Panc1 (cell line): ENCODE measurements around the gene PDE1A. TPM values are rescaled to one million over a fixed set of nuclear protein-coding genes. Genes with fewer than 3 reads are reported as not detected.

ENCODE experiments used
- ATAC-seq: fragments of 200-7000 bp; cut with Tn5 transposase; 2 replicates; pipeline ENCODE4 v1.9.1; 2020; ENCODE audit warnings: mild to moderate bottlenecking, moderate library complexity
- BruUV-seq: library from RNA; stranded (reverse); fragments of 400-500 nt; replicated peaks from 2 replicates; lab custom pipeline; 2021; lab: Mats Ljungman, UMichigan
- CTCF ChIA-PET: fragments of 300-600 bp; sonication (Branson Sonifier 250); formaldehyde crosslinking; loops from one replicate; lab custom pipeline; 2022; ENCODE audit warnings: antibody characterized with exemption; lab: Charles Lee
- POLR2A ChIA-PET: fragments of 300-600 bp; sonication (Branson Sonifier 250); formaldehyde crosslinking; loops from one replicate; lab custom pipeline; 2022; ENCODE audit warnings: antibody characterized with exemption; lab: Charles Lee
- DNase-seq: peaks from one replicate; pipeline ENCODE4 v3.0.0-alpha.2; 2010; ENCODE audit warnings: low read depth, low spot score
- H3K27ac ChIP-seq: 2 replicates; pipeline ENCODE4 v1.5.1; 2011; ENCODE audit warnings: mild to moderate bottlenecking, low read length, inconsistent platforms
- H3K27me3 ChIP-seq: fragments of 200-500 bp; sonication (Bioruptor generic); 2 replicates; pipeline ENCODE4 v1.6.0; 2014; ENCODE audit warnings: low read length, inconsistent platforms; ENCODE audit not compliant: control insufficient read depth, insufficient read depth
- H3K36me3 ChIP-seq: fragments of 200-500 bp; sonication (Bioruptor generic); 2 replicates; pipeline ENCODE4 v1.5.1; 2014; ENCODE audit warnings: inconsistent platforms, mild to moderate bottlenecking, low read length, moderate library complexity; ENCODE audit not compliant: control insufficient read depth, insufficient read depth
- H3K4me1 ChIP-seq: 2 replicates; pipeline ENCODE4 v1.5.1; 2011; ENCODE audit warnings: inconsistent platforms, mild to moderate bottlenecking, low read length, moderate library complexity; ENCODE audit not compliant: control insufficient read depth, insufficient read depth
- H3K4me3 ChIP-seq, 2 experiments: 2 replicates each; pipeline ENCODE4 v1.5.1; 2011 to 2012; ENCODE audit warnings: low read depth in 2 of 2, low read length in 2 of 2, mild to moderate bottlenecking in 2 of 2, inconsistent platforms in 1 of 2, moderate library complexity in 1 of 2
- H3K9me3 ChIP-seq: fragments of 200-500 bp; sonication (Bioruptor generic); 2 replicates; pipeline ENCODE4 v1.5.1; 2014; ENCODE audit warnings: low read depth, mild to moderate bottlenecking, inconsistent platforms, low read length, moderate library complexity; ENCODE audit not compliant: control insufficient read depth, insufficient read depth
- POLR2AphosphoS5 ChIP-seq: IDR thresholded peaks from 2 replicates; pipeline ENCODE4 v1.6.1; 2012; ENCODE audit warnings: mild to moderate bottlenecking, low read depth, low read length, moderate library complexity
- REST ChIP-seq, 2 experiments: IDR thresholded peaks; 2 replicates each; pipeline ENCODE4 v1.6.1; 2011 to 2012; ENCODE audit warnings: low read depth in 2 of 2, control low read depth in 1 of 2, low read length in 1 of 2, mild to moderate bottlenecking in 1 of 2, moderate library complexity in 1 of 2; ENCODE audit not compliant: insufficient read depth in 1 of 2
- SIN3A ChIP-seq: IDR thresholded peaks from 2 replicates; pipeline ENCODE4 v1.6.1; 2012; ENCODE audit warnings: low read depth, mild to moderate bottlenecking, low read length, moderate library complexity, borderline replicate concordance; ENCODE audit not compliant: insufficient read depth
- TCF7L2 ChIP-seq: IDR thresholded peaks from 2 replicates; pipeline ENCODE4 v1.6.1; 2011; ENCODE audit warnings: mild to moderate bottlenecking, low read depth, low read length, inconsistent platforms
- in situ Hi-C: cut with HindIII; loops from 2 replicates; pipeline ENCODE4 v1.10.0; 2016; ENCODE audit warnings: low sequenced_read_pairs, low pct_unique_long_range_greater_than_20kb
- intact Hi-C: fragments of 100-400 bp; cut with micrococcal nuclease; formaldehyde crosslinking; loops from one replicate; pipeline ENCODE4 v1.10.0; 2022; ENCODE audit not compliant: unreplicated experiment
- total RNA-seq: library from RNA; stranded (reverse); gene quantifications from one replicate; pipeline ENCODE4 v1.2.1, GENCODE V29; 2021; ENCODE audit not compliant: unreplicated experiment
- TF ChIP-seq, protein P1 (sequence below): fragments of 450-650 bp; IDR thresholded peaks from 2 replicates; pipeline ENCODE4 v1.5.1; 2017; ENCODE audit warnings: mild to moderate bottlenecking

PDE1A gene
- total RNA-seq, 1 experiment from 2014 or later = 0.08 TPM

DNA sequence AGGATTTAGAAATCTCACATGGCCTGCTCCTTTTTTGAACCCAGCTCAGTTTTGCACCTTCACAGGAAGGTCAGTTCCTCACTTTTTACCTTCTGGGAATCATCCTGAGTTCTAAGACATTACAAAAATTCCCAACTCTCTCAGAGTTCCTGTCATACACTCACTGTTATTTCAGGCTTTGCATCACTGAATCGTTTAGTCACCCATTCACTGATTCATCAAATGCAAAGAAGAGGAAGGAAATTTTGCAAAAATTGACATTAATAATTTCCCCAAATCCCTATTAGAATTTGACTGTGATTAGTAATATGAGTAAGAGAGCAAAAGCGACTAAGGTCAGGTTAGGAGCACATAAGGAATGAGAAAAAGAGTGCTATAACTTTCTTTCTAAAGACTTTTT, 197.5 kb downstream of the PDE1A start:
- intact Hi-C loops (no loop called here), in situ Hi-C loops (no loop called here)
- DNase-seq = no peak
- Histone ChIP-seq H3K4me3 (no peak overlapping the region), H3K36me3 (no peaks in the 10 kb centered on the region), H3K27me3 (no peaks in the 10 kb centered on the region), H3K9me3 (no peaks in the 10 kb centered on the region), H3K27ac (no peak overlapping the region), H3K4me1 (no peaks in the 10 kb centered on the region)
- no peak for ATAC-seq
- TF ChIP-seq SIN3A = no peak
- POLR2A ChIA-PET = no interaction called here
- BruUV-seq = no TSS peak
- CTCF ChIA-PET = no interaction called here

DNA sequence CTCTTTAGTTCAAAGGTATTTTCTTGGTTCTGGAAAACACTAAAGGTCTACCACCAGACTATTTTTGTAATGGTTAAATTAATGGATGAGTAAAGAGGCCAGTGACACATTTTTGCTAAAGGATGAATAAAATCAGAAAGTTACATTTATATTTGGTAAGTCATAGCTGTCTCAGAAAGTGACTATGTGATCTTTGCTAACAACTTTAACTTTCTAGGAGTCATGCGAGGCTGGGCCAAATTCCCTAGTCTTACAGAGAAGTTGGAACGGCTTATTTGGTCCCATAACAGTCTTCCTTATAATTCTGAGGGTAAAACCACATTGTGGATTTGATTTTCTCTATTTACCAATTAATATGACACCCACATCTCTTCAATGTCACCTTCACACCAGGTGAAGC, 198.1 kb downstream of the PDE1A start:
- intact Hi-C loops (no loop called here), in situ Hi-C loops (no loop called here)
- Histone ChIP-seq H3K27ac (no peak overlapping the region), H3K9me3 (no peaks in the 10 kb centered on the region), H3K4me3 (no peak overlapping the region), H3K36me3 (no peaks in the 10 kb centered on the region), H3K27me3 (no peaks in the 10 kb centered on the region), H3K4me1 (no peaks in the 10 kb centered on the region)
- POLR2A ChIA-PET = no interaction called here
- CTCF ChIA-PET = no interaction called here
- no peak for TF ChIP-seq TCF7L2
- no peak for ATAC-seq
- no TSS peak for BruUV-seq
- DNase-seq = no peak

- Histone ChIP-seq H3K27me3 (no peaks in the 10 kb centered on the region), H3K4me1 (no peaks in the 10 kb centered on the region), H3K4me3 (no peak overlapping the region), H3K9me3 (no peaks in the 10 kb centered on the region), H3K36me3 (no peaks in the 10 kb centered on the region), H3K27ac (no peak overlapping the region)
- intact Hi-C loops (no loop called here), in situ Hi-C loops (no loop called here)
- TF ChIP-seq REST (IDR thresholded peaks at IDR 0.05; ENCODE audit: insufficient read depth in 1 of 2, low read depth in 2 of 2, low read length in 1 of 2) = no peak
- no peak for TF ChIP-seq TCF7L2
- TF ChIP-seq SIN3A = no peak
- no peak for TF ChIP-seq POLR2AphosphoS5
- TF ChIP-seq, protein P1, sequence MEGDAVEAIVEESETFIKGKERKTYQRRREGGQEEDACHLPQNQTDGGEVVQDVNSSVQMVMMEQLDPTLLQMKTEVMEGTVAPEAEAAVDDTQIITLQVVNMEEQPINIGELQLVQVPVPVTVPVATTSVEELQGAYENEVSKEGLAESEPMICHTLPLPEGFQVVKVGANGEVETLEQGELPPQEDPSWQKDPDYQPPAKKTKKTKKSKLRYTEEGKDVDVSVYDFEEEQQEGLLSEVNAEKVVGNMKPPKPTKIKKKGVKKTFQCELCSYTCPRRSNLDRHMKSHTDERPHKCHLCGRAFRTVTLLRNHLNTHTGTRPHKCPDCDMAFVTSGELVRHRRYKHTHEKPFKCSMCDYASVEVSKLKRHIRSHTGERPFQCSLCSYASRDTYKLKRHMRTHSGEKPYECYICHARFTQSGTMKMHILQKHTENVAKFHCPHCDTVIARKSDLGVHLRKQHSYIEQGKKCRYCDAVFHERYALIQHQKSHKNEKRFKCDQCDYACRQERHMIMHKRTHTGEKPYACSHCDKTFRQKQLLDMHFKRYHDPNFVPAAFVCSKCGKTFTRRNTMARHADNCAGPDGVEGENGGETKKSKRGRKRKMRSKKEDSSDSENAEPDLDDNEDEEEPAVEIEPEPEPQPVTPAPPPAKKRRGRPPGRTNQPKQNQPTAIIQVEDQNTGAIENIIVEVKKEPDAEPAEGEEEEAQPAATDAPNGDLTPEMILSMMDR = no peak
- no peak for DNase-seq
- CTCF ChIA-PET = no interaction called here
- no TSS peak for BruUV-seq
- POLR2A ChIA-PET = interaction anchor here (0.6 kb wide), 1 partner anchor 634 kb away, joined by 6 read pairs; no protein-coding TSS in a partner anchor
- no peak for ATAC-seq
Measured at GRCh38 chr2:182228073-182228473, 198.8 kb downstream of the PDE1A start.
